ENCODE data around the gene PHF19. TPM values are rescaled to one million over a fixed set of nuclear protein-coding genes. Genes with fewer than 3 reads are reported as not detected.

PHF19 gene
- total RNA-seq, 1 donor from 2014 or later = 24.4 TPM

DNA sequence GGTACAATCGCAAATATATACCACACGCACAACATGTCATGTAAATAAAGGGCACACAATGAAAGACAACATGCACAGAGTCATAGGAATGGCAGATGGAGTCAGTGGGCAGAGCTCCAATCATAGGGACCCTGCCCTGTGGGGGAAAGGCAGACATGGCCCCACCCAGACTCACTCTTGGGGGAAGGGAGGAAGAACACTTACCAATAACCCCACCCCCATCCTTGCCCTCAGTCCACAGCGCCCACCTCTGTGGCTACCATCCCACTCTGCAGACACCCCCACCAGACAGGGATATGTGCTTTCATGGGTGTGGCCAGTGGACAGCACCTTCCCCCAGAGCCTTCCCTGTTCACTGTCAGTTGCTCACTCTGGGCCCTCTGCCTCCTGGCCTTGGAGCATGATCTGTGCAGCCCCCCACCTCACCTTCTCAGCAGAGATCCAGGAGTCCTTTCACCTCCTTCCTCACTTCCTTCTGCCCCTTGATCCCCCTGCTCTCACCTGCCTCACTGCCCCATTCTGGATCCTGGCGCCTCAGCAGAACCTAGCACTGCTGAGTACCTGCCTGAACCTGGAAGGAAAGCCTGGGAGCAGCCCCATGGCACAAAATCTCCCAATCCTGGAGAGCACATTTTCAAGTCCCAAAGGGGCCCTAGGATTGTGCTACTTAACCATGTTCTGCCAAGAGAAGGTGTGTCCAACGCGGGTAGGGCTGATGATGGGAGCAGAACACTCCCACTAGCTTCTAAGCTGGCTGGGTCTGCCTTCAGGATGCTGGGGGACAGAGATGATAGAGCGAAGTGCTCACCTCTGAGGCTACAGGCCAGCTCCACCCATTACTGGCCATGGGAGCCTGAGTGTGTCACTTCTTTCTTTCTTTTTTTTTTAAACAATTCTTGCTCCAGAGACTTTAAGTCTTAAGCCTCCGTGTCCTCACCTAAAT lies 1.5 kb upstream of the PHF19 start:
- no peaks in the 10 kb centered on the region for H3K9me3 ChIP-seq
- ATAC-seq = no peak
- DNase-seq = no peak
- peaks cover 8% of the 10 kb centered on the region for H3K36me3 ChIP-seq
- H3K27ac ChIP-seq = no peak overlapping the region
- H3K27me3 ChIP-seq (ENCODE audit: low read depth) = no peaks in the 10 kb centered on the region
- intact Hi-C loops (cut with DNase I) = no loop called here
- peaks cover 12% of the 10 kb centered on the region for H3K4me1 ChIP-seq
- TF ChIP-seq CTCF (IDR thresholded peaks at IDR 0.05) = no peak
- peak overlapping the region; percentile 82 for H3K4me3 ChIP-seq

GRCh38 chr9:120877276-120878034 lies 467 bp upstream of the PHF19 start:
- DNase-seq (peak; percentile 75), ATAC-seq (peak; percentile 30 to 50)
- intact Hi-C loops (cut with DNase I) = no loop called here
- TF ChIP-seq CTCF (IDR thresholded peaks at IDR 0.05) = peak; percentile 11
- Histone ChIP-seq H3K9me3 (no peaks in the 10 kb centered on the region), H3K27me3 (ENCODE audit: low read depth) (no peaks in the 10 kb centered on the region), H3K4me1 (peaks cover 12% of the 10 kb centered on the region), H3K4me3 (peak overlapping the region; percentile 82), H3K36me3 (peaks cover 12% of the 10 kb centered on the region), H3K27ac (peak overlapping the region; percentile 89)

- intact Hi-C loops (cut with DNase I) = no loop called here
- H3K27me3 ChIP-seq (ENCODE audit: low read depth) = no peaks in the 10 kb centered on the region
- peaks cover 12% of the 10 kb centered on the region for H3K36me3 ChIP-seq
- peaks cover 12% of the 10 kb centered on the region for H3K4me1 ChIP-seq
- H3K27ac ChIP-seq = peak overlapping the region; percentile 89
- H3K4me3 ChIP-seq = peak overlapping the region; percentile 82
- TF ChIP-seq CTCF (IDR thresholded peaks at IDR 0.05) = no peak
- ATAC-seq = peak; percentile 82 to 87
- no peaks in the 10 kb centered on the region for H3K9me3 ChIP-seq
- peak; percentile 86 for DNase-seq
These were observed 790 bp downstream of the PHF19 start for GRCh38 chr9:120875954-120876841.

DNA sequence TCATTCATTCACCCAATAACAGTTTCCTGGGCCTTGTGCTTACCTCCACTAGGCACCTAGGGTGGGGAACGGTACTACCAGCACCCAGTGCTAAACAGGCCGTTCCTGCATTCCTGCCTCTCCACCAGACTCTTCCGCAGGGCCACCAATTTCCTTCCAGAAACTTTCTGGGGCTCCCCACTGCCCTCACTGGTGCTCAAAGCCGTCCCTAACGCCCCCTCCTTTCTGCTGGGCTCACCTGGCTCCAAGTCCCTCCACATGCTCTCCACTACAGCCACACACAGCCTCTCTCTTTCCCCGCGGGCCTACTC lies 1.4 kb downstream of the PHF19 start:
- Histone ChIP-seq H3K27ac (peak overlapping the region; percentile 89), H3K36me3 (peaks cover 12% of the 10 kb centered on the region), H3K27me3 (ENCODE audit: low read depth) (no peaks in the 10 kb centered on the region), H3K4me3 (peak overlapping the region; percentile 82), H3K4me1 (peaks cover 12% of the 10 kb centered on the region), H3K9me3 (no peaks in the 10 kb centered on the region)
- DNase-seq (no peak), ATAC-seq (no peak)
- no peak for TF ChIP-seq CTCF (IDR thresholded peaks at IDR 0.05)
- intact Hi-C loops (cut with DNase I) = no loop called here

DNA sequence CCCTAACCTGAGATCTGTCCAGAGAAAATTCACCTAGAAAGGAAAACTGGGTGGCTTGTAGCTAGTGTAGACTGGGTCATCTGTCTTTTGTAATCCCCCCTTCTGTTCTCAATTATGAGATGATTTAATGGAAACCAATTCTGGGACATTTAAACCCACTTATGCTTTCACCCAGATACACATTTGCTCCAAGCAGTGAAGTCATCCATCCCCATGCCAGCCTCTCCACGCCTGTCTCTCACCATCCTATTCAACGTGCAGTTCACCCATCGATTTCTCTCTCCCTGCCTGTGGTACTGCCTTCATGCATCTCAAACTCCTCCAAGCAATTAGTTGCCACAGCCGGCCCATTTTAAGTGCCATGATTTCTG lies 1.8 kb downstream of the PHF19 start:
- H3K4me1 ChIP-seq = peaks cover 12% of the 10 kb centered on the region
- peaks cover 12% of the 10 kb centered on the region for H3K36me3 ChIP-seq
- H3K27me3 ChIP-seq (ENCODE audit: low read depth) = no peaks in the 10 kb centered on the region
- no peak for TF ChIP-seq CTCF (IDR thresholded peaks at IDR 0.05)
- ATAC-seq (no peak), DNase-seq (no peak)
- peak overlapping the region; percentile 89 for H3K27ac ChIP-seq
- peak overlapping the region; percentile 82 for H3K4me3 ChIP-seq
- intact Hi-C loops (cut with DNase I) = no loop called here
- H3K9me3 ChIP-seq = no peaks in the 10 kb centered on the region
